ENCODE measurements around the gene PI4K2B.

- no peak for TF ChIP-seq SP1 (IDR thresholded peaks at IDR 0.05)
- TF ChIP-seq, protein P1, sequence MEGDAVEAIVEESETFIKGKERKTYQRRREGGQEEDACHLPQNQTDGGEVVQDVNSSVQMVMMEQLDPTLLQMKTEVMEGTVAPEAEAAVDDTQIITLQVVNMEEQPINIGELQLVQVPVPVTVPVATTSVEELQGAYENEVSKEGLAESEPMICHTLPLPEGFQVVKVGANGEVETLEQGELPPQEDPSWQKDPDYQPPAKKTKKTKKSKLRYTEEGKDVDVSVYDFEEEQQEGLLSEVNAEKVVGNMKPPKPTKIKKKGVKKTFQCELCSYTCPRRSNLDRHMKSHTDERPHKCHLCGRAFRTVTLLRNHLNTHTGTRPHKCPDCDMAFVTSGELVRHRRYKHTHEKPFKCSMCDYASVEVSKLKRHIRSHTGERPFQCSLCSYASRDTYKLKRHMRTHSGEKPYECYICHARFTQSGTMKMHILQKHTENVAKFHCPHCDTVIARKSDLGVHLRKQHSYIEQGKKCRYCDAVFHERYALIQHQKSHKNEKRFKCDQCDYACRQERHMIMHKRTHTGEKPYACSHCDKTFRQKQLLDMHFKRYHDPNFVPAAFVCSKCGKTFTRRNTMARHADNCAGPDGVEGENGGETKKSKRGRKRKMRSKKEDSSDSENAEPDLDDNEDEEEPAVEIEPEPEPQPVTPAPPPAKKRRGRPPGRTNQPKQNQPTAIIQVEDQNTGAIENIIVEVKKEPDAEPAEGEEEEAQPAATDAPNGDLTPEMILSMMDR (IDR thresholded peaks at IDR 0.05; ENCODE audit: low read depth, low read length, missing input control), result no peak
- no peak for TF ChIP-seq REST (IDR thresholded peaks at IDR 0.05)
- TF ChIP-seq YY1 (IDR thresholded peaks at IDR 0.05), result no peak
- no peak for TF ChIP-seq JUND (IDR thresholded peaks at IDR 0.05)
- no peak for TF ChIP-seq FOXA1 (IDR thresholded peaks at IDR 0.05)
- no peak for TF ChIP-seq HNF4G (IDR thresholded peaks at IDR 0.05)
Measured at GRCh38 chr4:25301471-25301870, 67.6 kb downstream of the PI4K2B start.

All from liver (tissue), 3 donors.